Measurements from ENCODE around the gene AEN. TPM values are rescaled to one million over a fixed set of nuclear protein-coding genes. Genes with fewer than 3 reads are reported as not detected.

Gene AEN
- polyA plus RNA-seq, 2 of the 4 experiments (the other 2 are of a cell fraction) = 57.2 to 74.9 TPM

- TF ChIP-seq BHLHE40 (IDR thresholded peaks at IDR 0.05; ENCODE audit: low read depth, low read length) (no peak), NR3C1 (IDR thresholded peaks at IDR 0.05) (no peak), CHD2 (IDR thresholded peaks at IDR 0.05; ENCODE audit: low read length, partially characterized antibody) (no peak), CBX8 (IDR thresholded peaks at IDR 0.05) (no peak), CEBPB (IDR thresholded peaks at IDR 0.05) (no peak), EHMT2 (IDR thresholded peaks at IDR 0.05; ENCODE audit: low read depth) (no peak), FOSL2 (IDR thresholded peaks at IDR 0.05) (no peak), FOSL2 (CRISPR knock-in tag; IDR thresholded peaks at IDR 0.05) (no peak), ZC3H11A (IDR thresholded peaks at IDR 0.05) (no peak), EHF (CRISPR knock-in tag; IDR thresholded peaks at IDR 0.05) (no peak), EP300 (IDR thresholded peaks at IDR 0.05) (no peak), ESRRA (IDR thresholded peaks at IDR 0.05; ENCODE audit: borderline replicate concordance, low read length) (no peak), RARB (CRISPR knock-in tag; IDR thresholded peaks at IDR 0.05) (no peak)
- TF ChIP-seq, protein P1, sequence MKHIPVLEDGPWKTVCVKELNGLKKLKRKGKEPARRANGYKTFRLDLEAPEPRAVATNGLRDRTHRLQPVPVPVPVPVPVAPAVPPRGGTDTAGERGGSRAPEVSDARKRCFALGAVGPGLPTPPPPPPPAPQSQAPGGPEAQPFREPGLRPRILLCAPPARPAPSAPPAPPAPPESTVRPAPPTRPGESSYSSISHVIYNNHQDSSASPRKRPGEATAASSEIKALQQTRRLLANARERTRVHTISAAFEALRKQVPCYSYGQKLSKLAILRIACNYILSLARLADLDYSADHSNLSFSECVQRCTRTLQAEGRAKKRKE (CRISPR knock-in tag; IDR thresholded peaks at IDR 0.05; ENCODE audit: low read depth) = no peak
- no peaks in the 10 kb centered on the region for H3K9me3 ChIP-seq
- H3K4me2 ChIP-seq = no peak overlapping the region
- ATAC-seq (no peak), DNase-seq (ENCODE audit: low read depth in 1 of 2, low spot score in 1 of 2) (no peak), FAIRE-seq (no peak)
- ChIA-PET POLR2A (interaction anchor here (0.6 to 1.7 kb wide), 2 partner anchors 140 to 142 kb away, joined by 3 to 5 read pairs; partner anchors contain the start of genes MRPL46 and MRPS11), CTCF (interaction anchor here (1.0 to 3.6 kb wide), 5 partner anchors 9 to 132 kb away, joined by 3 to 12 read pairs (median 3); no protein-coding TSS in a partner anchor)
- no peak overlapping the region for H3K27ac ChIP-seq
- H3K4me3 ChIP-seq = no peak overlapping the region
- 35% methylated on average over 4 of the region's 4 CpGs for WGBS (ENCODE audit: missing lambda C conversion rate)
- H3K4me1 ChIP-seq = peaks cover 25% of the 10 kb centered on the region
Measured at GRCh38 chr15:88609344-88610090, 11.6 kb upstream of the AEN start.

- 62% methylated on average over 4 of the region's 4 CpGs for WGBS (ENCODE audit: missing lambda C conversion rate)
- FAIRE-seq (no peak), DNase-seq (ENCODE audit: low read depth in 1 of 2, low spot score in 1 of 2) (no peak), ATAC-seq (peak; percentile 6 to 36; a peak in 2 of 6 replicates)
- CTCF ChIA-PET = interaction anchor here (0.9 to 3.6 kb wide), 3 partner anchors 20 to 143 kb away, joined by 3 to 12 read pairs (median 3); partner anchors contain the start of genes MRPL46 and MRPS11
- Histone ChIP-seq H3K4me3 (no peak overlapping the region), H3K4me2 (no peak overlapping the region), H3K9me3 (no peaks in the 10 kb centered on the region), H3K4me1 (peaks cover 25% of the 10 kb centered on the region), H3K27ac (no peak overlapping the region)
- POLR2A ChIA-PET = no interaction called here
- TF ChIP-seq E2F6 (IDR thresholded peaks at IDR 0.05; ENCODE audit: borderline replicate concordance, low read depth) (no peak), EP300 (IDR thresholded peaks at IDR 0.05) (no peak), CHD4 (IDR thresholded peaks at IDR 0.05; ENCODE audit: borderline replicate concordance) (no peak), EHF (CRISPR knock-in tag; IDR thresholded peaks at IDR 0.05) (no peak), KDM1A (IDR thresholded peaks at IDR 0.05; ENCODE audit: low read depth) (no peak), REST (IDR thresholded peaks at IDR 0.05) (no peak), ZC3H11A (IDR thresholded peaks at IDR 0.05) (no peak), PHF8 (IDR thresholded peaks at IDR 0.05; ENCODE audit: borderline replicate concordance, low read depth) (no peak), SREBF2 (IDR thresholded peaks at IDR 0.05) (no peak), POLR2A (IDR thresholded peaks at IDR 0.05; ENCODE audit: low read length) (no peak), MYC (IDR thresholded peaks at IDR 0.05; ENCODE audit: borderline replicate concordance, low read length) (no peak), RNF2 (IDR thresholded peaks at IDR 0.05; ENCODE audit: borderline replicate concordance, low read depth) (no peak), TP53 (CRISPR knock-in tag; IDR thresholded peaks at IDR 0.05) (no peak), BHLHE40 (IDR thresholded peaks at IDR 0.05; ENCODE audit: low read depth, low read length) (no peak), ZNF302 (CRISPR knock-in tag; IDR thresholded peaks at IDR 0.05) (no peak), POLR2AphosphoS2 (conservative IDR thresholded peaks at IDR 0.05; ENCODE audit: low read length) (no peak)
- TF ChIP-seq, protein P2, sequence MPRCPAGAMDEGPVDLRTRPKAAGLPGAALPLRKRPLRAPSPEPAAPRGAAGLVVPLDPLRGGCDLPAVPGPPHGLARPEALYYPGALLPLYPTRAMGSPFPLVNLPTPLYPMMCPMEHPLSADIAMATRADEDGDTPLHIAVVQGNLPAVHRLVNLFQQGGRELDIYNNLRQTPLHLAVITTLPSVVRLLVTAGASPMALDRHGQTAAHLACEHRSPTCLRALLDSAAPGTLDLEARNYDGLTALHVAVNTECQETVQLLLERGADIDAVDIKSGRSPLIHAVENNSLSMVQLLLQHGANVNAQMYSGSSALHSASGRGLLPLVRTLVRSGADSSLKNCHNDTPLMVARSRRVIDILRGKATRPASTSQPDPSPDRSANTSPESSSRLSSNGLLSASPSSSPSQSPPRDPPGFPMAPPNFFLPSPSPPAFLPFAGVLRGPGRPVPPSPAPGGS (IDR thresholded peaks at IDR 0.05) = no peak
- TF ChIP-seq, protein P3, sequence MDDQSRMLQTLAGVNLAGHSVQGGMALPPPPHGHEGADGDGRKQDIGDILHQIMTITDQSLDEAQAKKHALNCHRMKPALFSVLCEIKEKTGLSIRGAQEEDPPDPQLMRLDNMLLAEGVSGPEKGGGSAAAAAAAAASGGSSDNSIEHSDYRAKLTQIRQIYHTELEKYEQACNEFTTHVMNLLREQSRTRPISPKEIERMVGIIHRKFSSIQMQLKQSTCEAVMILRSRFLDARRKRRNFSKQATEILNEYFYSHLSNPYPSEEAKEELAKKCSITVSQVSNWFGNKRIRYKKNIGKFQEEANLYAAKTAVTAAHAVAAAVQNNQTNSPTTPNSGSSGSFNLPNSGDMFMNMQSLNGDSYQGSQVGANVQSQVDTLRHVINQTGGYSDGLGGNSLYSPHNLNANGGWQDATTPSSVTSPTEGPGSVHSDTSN (IDR thresholded peaks at IDR 0.05) = no peak
Measured at GRCh38 chr15:88610701-88611231, 10.4 kb upstream of the AEN start.
